Left kidney (tissue), 2 donors: ENCODE data around the gene NOG. TPM values are rescaled to one million over a fixed set of nuclear protein-coding genes. Genes with fewer than 3 reads are reported as not detected.

Experiments used
- DNase-seq: peaks from one replicate; pipeline ENCODE4 v3.0.0-alpha.2; 2013
- polyA plus RNA-seq: library from polyadenylated mRNA; unstranded; fragments of 120-200 nt; gene quantifications from one replicate; pipeline ENCODE4 v1.2.1, GENCODE V29; 2013; ENCODE audit not compliant: insufficient read length

The NOG gene
- polyA plus RNA-seq, 1 donor: 1.1 TPM

DNA sequence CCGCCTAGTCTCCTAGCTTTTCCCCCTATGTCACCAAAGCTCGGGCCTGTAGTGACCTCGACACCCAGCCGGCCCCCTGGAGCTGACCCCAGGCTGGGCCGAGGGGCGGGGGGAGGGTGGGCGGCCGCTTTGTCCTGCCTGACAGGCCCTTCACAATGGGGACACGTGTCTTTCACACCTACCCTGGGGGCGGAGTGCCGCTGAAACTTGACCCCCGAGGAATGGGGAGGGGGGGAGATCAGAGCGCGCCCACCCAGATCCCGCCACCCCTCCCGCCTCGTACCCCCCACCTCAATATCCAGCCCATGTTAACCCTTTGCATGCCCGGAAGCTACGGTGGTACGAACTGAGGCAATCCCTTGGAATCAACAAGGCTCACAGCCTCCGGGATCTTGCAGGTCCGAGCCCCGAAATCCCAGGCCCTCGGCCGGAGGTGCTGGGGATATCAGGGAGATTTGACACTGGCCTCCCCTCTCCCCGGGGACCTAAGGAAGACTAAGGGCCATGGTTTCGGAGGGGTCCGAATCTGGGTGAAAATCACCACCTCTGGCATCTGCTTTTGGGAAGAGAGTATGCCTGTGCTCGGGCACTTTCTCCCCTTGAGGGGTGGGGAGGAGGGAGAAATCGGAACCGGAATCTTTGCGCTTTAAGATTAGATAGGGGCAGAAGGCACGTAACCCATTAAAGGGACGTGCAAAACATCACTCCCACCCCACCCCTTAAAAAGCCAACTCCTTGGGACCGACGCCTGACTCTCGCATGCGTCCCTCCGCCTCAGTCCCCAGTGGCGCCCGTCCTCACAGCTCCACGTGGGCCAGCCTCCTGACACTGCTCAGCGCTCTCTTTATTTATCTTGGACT, 2.6 kb downstream of the NOG start:
- no peak for DNase-seq

DNA sequence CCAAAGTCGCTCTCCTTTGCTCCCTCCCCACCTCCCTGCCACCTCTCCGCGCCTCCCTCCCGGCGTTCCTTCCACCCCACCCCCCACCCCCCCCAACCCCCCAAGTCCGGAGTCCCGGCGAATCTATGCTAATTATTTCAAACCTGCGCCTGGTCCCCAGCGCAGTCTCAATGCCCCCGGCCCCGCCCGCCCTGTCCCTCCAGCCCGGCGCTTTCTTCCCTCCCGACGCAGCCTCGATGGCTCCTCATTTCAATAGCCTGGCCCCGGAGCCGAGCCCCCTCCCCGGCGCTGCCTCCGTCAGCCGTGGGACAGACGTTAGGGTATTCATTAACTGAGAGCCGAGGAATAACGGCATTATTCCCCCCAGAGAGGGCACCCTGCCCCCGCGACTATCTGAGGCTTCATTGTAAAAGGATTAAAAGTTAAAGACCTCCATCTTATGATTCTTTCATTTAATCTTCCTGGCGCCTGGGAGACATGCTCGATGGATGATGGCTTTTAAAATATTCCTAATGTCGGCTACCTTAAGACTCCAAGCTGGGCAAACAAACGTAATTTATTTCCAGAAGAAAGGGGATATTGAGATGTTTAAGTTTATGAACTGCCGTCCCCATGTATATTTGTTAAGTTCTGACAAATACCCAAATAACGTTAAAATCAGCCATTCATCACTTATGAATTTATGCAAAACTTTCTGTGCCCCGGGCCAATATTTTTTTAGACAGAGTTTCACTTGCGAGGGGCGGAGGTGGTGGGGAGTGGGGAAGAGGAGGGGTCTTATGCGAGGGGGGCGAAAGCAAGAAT, 3.4 kb downstream of the NOG start:
- DNase-seq: no peak

DNA sequence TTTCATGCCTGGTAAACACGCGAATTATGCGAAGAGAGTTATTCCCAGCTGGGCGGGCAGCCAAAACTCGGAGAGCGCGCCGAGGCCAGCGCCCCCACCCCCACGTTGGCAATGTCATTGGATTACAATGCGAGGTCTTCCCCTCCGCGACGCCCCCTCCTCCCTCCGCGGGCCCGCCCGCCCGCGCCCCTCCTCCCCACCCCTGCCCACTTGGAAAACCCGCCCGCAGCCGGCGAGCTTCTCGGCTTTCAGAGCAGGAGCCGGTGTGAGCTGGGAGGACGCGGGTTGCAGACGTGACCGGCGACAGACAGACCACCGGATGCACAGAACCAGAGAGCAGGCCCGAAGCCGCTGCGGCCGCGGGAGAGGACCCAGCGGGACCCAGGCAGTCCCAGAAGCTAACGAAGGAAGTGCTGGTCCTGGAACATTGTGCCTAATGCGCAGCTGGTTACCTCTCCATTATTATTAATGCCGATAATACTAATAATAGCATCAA, 4.0 kb downstream of the NOG start:
- DNase-seq: peak; percentile 60

DNA sequence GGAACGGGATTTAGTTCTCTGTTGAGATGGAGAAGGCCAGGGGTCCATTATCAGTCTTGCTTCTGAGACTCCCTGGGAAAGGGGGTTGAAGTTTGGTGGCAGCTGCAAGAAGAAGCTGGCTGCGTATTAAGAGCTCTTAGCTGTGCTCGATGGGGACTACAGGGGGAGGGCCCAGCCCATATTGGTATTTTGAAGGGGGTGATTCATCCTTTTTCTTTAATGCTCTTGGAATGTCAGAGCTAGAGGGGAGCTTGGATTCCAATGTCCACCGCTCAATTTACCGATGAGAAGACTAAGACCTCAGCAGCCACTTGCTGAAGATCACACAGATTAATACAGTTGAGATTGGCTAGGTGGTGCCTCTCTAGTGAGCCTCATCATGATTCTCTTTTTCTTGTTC, 5.0 kb downstream of the NOG start:
- no peak for DNase-seq

DNA sequence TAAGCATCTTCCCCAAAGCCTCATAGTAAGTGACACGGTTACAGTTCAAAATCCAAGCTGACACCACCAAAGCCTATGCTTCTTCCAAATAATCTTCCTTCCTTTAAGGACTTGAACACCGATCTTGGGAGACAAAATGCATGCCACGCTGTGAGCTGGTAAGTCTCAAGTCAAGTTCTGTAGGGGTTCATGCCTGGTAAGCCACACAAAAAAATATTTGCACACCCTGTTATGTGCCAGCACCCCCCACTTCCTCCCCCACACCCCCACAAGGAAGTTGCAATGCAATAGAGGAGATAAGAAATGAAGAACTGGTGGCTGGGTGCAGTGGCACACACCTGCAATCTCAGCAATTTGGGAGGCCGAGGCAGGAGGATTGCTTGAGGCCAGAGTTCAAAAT, 5.6 kb downstream of the NOG start:
- no peak for DNase-seq

DNA sequence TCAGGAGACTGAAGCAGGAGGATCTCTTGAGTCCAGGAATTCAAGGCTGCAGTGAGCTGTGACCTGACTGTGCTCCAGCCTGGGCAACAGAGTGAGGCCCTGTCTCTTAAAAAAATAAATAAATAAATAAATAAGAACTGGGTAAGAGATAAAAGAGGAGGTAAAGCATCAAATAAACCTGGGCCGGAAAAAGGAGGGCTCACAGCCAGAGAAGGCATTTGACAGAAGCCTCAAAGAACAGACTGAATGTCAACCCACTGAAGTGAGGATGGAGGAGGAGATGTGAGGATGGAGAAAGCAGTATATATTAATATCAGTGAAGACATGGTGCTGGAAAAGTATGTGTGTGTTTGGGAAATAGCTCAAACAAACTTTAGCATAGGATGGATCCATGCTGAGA, 6.1 kb downstream of the NOG start:
- no peak for DNase-seq

DNA sequence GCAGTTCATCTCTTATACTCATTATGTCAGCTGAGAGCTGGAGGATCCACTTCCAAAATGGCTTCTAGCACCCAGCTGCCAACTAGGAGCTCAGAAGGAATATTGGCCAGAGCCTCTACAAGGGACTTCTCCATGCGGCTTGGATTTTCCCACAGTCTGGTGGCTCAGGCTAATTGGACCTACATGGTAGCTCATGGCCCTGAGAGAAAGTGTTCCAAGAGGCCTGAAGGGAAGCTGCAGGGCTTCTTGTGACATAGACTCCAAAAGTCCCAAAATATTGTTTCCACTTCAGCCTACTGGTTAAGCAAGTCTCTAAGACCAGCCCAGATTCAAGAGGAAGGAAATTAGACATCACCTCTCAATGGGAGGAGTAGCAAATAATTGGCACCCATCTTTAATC, 6.8 kb downstream of the NOG start:
- DNase-seq: no peak

DNA sequence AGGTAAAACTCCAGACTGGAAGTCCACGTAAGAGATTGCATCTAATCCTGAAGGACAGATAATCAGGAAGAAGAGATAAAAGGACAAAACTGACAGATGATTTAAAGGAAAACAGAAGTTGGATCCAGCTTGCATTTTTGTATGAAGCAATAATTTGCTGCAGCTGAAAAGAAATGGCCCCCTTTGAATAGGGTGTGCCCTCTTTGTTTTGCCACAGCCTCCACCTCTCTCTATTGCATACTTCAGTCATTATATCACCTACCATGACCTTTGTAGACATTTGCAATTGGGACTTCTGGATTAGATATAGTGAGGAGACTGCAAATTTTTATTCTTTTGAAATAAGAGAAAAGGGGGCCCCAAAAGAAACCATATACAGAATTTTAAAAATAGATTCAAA, 8.1 kb downstream of the NOG start:
- no peak for DNase-seq

DNA sequence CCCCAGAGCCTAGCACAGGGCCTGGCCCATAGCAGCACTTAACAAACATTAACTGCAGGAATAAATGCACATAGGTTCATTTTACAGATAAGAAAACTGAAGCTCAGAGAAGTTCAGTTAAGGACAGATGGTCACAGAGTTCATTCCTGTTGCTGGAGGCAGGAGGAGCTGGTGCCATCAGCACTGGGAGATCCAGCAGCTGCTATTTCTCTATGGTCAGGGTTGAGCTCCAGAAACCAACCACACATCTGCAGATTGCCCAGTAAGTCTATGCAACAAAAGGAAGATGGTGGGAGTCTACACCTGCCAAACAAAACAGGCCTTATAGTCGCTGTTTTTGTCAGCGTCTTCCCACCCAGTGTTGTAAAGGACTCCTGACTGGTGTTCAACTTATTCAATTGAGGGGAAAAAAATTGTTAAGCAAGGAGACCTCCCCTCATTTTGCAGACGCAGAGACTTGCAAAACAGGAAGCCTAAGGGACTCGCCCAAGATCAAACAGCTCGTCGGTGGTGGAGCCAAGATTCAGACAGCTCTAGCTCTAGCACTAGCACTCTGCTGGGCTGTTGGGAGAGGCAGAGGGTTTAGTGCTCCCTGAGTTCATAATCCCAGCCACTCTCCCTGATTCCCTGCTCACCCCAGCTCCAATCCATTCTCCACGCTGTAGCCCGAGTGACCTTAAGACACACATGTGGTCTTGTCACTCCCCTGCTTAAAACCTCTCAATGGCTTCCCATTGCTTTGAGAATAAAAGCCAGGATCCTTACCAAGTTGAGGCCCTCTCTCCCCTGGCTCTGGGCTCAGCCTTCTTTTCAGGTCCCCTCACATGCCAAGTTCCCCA, 9.0 kb downstream of the NOG start:
- no peak for DNase-seq

DNA sequence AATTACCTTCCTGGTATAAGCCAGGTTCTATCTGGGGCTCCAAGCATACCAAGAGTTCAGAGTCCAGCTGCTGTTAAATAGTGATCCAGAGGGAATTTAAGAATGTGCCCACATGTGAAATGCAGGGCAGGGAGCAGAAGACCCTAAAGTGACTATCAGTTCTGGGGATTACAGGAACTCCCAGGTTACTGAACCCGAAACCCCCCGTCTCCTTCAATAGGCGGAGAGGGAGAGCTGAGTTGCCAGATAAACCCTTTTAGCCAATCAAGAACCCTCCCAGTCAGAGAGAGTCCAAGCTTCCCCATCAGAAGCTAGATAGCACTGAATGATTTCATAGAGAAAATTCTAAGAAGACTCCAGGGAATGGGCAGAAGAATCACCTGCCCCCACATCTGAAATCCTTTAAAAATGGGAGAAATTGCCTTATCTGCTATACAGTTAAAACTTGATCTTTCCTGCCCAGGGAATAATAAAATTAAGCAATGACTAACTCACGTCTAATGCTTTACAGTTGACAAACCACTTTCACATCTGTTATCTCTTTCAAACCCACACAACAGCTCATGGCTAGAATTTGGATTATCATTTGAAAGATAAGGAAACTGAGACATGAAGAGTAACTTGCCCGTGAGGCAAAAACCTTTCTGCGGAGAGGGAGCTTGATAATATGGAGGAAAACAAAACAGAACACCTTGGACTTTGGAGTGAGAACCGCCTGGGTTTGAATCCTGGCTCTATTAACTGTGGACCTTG, 10.2 kb downstream of the NOG start:
- DNase-seq: no peak

DNA sequence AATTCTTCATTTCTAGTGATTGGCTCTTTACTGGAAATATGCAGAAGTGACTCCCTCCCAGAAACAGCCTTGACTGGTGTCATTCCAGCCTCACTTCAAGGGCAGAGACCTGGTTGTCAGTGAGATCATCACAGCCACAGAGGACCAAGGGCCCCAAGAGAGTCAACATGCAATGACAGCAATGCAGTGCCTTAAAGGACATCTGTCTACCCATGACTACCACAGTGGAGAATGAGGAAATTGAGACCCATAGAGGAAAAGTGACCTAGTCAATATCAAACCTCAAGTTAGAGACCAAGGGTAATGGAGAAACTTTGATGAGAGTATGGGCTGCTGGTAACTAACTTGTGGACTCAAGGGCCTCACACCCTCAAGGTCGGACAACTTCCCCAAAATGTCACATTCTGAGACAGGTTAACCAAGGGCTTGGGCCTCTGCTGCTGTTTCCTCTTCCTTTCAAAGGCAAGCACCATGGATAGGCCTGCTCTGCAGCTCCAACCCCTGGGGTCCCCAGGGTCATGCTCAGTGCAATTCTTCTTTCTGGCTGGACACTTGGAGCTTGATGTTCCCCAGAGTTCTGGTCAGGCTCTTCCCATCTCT, 11.3 kb downstream of the NOG start:
- no peak for DNase-seq

DNA sequence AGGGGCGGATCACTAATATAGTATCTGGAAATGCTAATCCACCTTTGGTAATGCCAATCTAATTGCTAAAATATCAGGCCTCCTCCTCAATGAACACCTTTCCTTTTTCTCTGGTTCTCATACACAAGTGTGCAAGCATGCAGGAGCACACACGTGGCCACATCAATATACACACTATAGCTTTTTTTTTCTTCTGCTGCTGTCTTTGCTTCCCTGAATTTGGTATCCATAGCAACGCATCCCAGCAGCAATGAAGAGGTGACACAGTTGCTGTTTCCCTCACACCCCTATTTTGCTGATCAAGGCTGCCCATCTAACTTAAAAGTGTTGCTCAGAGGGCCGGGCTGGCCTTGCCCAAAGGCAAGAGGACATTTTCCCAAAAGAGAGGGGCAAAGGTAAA, 15.4 kb downstream of the NOG start:
- DNase-seq: no peak

DNA sequence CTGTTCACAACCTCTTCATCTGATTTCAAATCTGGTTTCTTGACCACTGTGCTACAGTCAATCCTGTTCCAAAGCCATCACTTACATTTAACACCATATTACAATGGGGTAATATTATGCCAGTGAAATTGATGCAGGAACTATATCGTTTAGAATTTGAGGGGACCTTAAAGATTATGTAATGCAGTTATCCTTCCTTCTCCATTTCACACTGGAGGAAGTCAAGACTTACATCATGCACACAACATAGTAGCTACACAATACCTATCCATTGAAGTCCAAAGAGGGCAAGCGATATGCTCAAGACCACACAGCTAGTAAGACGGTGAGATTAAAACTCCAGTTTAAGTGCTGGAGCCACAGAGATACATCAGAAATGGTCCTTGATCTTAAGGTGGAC, 16.8 kb downstream of the NOG start:
- no peak for DNase-seq

DNA sequence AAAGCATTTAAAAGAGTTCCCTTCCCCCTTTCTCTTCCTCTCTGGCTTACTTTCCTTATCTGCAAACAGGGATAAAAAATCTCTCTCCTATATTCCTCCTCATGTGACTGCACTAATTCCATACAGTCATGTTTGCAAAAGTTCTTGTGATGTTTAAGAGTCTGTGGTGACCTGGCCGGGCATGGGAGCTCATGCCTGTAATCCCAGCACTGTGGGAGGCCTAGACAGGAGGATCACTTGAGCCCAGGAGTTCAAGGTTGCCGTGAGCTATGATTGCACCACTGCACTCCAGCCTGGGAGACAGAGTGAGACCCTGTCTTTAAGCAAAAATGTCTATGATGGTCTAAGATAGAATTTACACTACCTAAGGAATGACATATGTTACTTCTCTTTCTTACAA, 19.6 kb downstream of the NOG start:
- DNase-seq: no peak

DNA sequence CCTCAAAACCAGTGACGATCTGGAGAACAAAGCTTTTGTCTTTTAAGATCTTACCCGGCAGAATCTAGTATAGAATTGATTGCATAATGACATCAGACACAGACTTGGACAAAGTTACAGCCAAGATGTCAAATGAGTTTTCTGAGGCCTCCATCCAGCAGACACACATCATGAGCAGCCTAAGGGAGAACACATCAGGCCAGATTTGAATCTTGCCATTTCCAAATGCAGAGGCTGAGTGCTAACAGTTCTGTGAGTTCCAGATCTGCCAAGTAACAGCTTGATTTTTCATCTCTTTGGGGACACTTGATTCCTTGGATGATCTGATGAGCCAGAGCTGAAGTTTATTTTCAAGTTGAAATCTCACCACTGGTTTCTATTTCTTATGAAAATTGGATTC, 21.0 kb downstream of the NOG start:
- no peak for DNase-seq

DNA sequence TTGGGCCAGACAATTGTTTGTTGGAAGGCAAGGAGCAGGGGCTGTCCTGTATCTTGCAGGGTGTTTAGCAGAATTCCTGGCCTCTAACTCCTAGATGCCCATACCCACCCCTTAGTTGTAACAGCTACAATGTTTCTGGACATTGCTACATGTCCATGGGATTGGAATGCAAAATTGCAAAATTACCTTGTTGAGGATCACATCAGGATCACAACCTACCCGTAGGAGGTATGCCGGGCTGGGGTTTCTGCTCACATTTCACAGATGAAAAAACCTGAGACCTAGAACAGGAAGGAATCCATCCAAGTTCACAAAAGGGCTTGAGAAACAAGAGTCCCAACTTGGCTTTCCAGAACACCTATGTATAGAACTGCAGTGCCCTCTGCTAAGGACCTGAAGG, 22.7 kb downstream of the NOG start:
- no peak for DNase-seq

DNA sequence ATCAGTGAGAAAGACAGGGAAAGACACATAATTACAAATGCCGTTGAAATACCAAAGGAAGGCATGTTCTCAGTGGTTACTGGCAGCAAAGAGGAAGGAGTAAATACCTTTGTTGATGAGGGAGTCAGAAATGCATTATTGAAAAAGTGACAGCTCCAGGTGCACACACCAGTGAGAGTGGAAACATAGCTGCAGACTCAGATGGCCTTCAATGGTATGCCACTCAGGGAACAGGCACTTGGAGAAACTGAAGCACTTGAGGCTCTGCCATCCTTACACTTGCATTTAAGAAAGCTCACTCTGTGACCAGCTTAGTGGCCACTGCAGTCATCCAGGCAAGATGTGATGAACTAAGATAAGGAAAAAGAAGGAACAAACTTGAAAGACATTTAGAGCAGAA, 29.9 kb downstream of the NOG start:
- DNase-seq: no peak

DNA sequence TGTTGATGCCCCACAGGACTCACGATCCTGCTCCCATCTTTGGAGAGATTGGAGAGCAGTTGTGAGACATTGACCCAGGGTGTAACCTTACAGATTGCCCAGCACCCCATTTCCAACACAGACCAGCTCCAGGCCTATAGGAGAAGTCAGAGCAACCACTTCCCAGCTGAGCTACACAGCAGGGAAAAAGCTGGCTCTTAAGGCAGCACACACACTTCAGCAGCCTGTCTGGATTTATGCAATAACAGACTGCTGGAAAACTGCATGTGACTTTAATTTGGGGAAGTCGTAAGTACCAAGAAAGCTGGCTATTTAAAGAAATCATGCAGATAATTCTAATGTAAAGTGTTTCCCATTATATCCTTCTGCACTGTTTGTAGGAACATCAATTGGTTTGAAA, 30.8 kb downstream of the NOG start:
- no peak for DNase-seq

DNA sequence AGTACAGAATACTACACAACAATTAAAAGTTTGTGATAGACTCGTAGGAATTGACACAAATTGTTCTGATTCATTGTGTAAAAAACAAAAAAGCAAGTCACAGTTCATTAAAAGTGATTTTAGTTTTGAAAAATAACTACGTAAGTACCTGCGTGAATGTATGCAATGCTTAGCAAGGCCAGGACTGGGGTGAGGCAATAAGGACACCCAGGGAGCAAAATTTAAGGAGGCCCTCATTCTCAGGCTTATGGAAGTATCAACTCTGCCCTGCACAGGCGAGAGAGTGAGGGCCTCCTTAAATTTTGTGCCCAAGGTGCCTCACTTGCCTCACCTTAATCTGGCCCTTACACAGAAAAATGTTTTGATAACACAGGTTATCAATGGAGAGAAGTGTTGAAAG, 31.4 kb downstream of the NOG start:
- no peak for DNase-seq

DNA sequence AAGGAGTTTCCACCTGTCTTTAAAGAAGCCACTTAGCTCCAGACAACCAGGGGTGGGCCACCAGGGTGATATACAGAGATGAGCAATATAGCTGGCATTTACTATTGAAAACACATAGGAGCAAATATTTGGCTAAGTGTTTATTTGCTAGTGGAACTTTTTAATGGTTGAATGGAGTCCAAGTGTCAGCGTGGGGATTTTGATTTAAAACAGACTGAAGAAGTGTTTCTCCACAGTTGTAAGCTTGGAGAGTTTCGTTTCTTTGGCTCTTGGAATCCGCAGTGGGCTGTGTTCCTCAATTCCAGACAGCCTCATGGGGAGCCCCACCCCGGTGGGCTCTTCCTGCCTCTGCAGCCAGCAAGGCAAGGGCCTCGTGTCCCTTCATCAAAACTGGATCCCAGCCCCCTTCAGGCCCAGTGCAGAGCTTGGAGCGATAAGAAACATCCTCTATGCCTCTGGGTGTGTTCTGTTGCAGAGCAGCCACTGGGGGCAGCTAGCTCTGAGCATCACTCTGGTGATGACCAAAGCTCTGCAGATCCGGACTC, 36.1 kb downstream of the NOG start:
- DNase-seq: no peak

DNA sequence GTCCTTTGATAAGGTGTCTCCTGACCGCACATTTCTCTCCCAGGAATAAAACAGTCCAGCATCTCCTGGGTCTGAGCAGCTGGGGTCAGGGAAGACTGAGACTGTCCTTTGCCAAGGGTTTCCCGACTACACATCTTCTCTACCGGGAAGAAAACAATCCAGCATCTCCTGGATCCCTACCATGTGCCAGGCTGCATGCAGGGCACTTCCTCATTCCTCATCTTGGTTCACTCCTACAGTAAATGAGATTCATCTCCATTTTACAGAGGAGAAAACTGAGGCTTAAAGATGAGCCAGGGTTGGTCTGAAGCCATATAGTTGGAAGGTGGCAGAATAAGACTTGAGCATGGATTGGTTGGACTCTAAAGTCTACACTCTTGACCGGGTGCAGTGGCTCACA, 36.7 kb downstream of the NOG start:
- DNase-seq: no peak
